ENCODE data around the gene MPRIP. TPM values are rescaled to one million over a fixed set of nuclear protein-coding genes. Genes with fewer than 3 reads are reported as not detected.
"Not testable (repeated sequence)": the region's sequence is repeated elsewhere in the genome, so short reads cannot be mapped to it uniquely, and the experiment has no call there.

The MPRIP gene
- total and polyA plus RNA-seq, 2 donors (not counting 3 experiments of a cell fraction or from before 2014, with no cell fraction given), result 94.6 to 246 TPM

- H3K4me3 ChIP-seq (replicated peaks in 1 of 3; ENCODE audit: insufficient read depth in 1 of 3, low read depth in 1 of 3, low read length in 3 of 3), result no peak overlapping the region
- H3K4me2 ChIP-seq (ENCODE audit: insufficient read depth, low read length), result no peak overlapping the region
- peaks cover 9% of the 10 kb centered on the region for H3K4me1 ChIP-seq (ENCODE audit: control insufficient read depth, extremely low read depth, insufficient read depth, low read length)
- dilution Hi-C loops (cut with MboI; ENCODE audit: extremely low pct_ligation_motif_present, low sequenced_read_pairs) (no loop called here), intact Hi-C loops (cut with micrococcal nuclease) (no loop called here)
- no peaks in the 10 kb centered on the region for H4K20me1 ChIP-seq (replicated peaks; ENCODE audit: control insufficient read depth, extremely low read depth, insufficient read depth, low read length)
- H3K27me3 ChIP-seq (ENCODE audit: control insufficient read depth in 2 of 2, insufficient read depth in 2 of 2, low read length in 2 of 2), result no peaks in the 10 kb centered on the region
- no peak overlapping the region for H3K9ac ChIP-seq (replicated peaks; ENCODE audit: extremely low read depth, insufficient read depth, low read length)
- TF ChIP-seq GATA2 (IDR thresholded peaks at IDR 0.05; ENCODE audit: insufficient read depth, insufficient read length, low read depth, low read length), result no peak
- TF ChIP-seq POLR2AphosphoS5 (IDR thresholded peaks at IDR 0.05; ENCODE audit: insufficient read depth, low read depth, low read length), result no peak
- TF ChIP-seq MAX (IDR thresholded peaks at IDR 0.05; ENCODE audit: insufficient read depth, insufficient read length), result no peak
- no peak for TF ChIP-seq POLR2A (IDR thresholded peaks at IDR 0.05; ENCODE audit: low read depth, low read length)
- no peak for TF ChIP-seq EZH2 (IDR thresholded peaks at IDR 0.05; ENCODE audit: borderline replicate concordance, low read depth, low read length, severe bottlenecking)
- no peak for TF ChIP-seq JUN (IDR thresholded peaks at IDR 0.05; ENCODE audit: borderline replicate concordance, insufficient read depth, insufficient read length, low read depth)
- no peak for TF ChIP-seq CTCF (IDR thresholded peaks at IDR 0.05; ENCODE audit: extremely low read depth in 1 of 2, insufficient read depth in 1 of 2, low read depth in 1 of 2, low read length in 2 of 2)
- TF ChIP-seq FOS (IDR thresholded peaks at IDR 0.05; ENCODE audit: borderline replicate concordance, insufficient read depth, low read length), result no peak
- TF ChIP-seq MYC (IDR thresholded peaks at IDR 0.05; ENCODE audit: low read depth, low read length), result no peak
- FAIRE-seq (no peak), DNase-seq (ENCODE audit: low read depth, low spot score) (no peak)
- no peaks in the 10 kb centered on the region for H3K9me3 ChIP-seq (replicated peaks; ENCODE audit: control insufficient read depth, insufficient read depth, low read length)
- BruUV-seq (replicated peaks), result no TSS peak
- no peaks in the 10 kb centered on the region for H3K79me2 ChIP-seq (ENCODE audit: control insufficient read depth, insufficient read depth, low read length)
- H3K36me3 ChIP-seq (ENCODE audit: control insufficient read depth in 2 of 2, extremely low read depth in 1 of 2, insufficient read depth in 2 of 2, low read length in 2 of 2), result no peaks in the 10 kb centered on the region
- no peaks in the 10 kb centered on the region for H3K9me1 ChIP-seq (replicated peaks; ENCODE audit: control insufficient read depth, extremely low read depth, insufficient read depth, low read length)
- ChIA-PET CTCF (no interaction called here), POLR2A (no interaction called here)
- H3K27ac ChIP-seq (ENCODE audit: insufficient read depth, low read depth, low read length), result no peak overlapping the region
- H2AFZ ChIP-seq (ENCODE audit: low read depth, low read length), result no peak overlapping the region
Observed at GRCh38 chr17:17015230-17015629, 27.0 kb upstream of the MPRIP start.

- BruUV-seq (replicated peaks); POLR2A ChIA-PET; H3K27me3 ChIP-seq (ENCODE audit: control insufficient read depth in 2 of 2, insufficient read depth in 2 of 2, low read length in 2 of 2): not testable (repeated sequence)
Observed at GRCh38 chr17:17016199-17017197, 25.8 kb upstream of the MPRIP start.

More at GRCh38 chr17:17016199-17017197, 25.8 kb upstream of the MPRIP start:
- DNase-seq (ENCODE audit: low read depth, low spot score); H3K79me2 ChIP-seq (ENCODE audit: control insufficient read depth, insufficient read depth, low read length); H4K20me1 ChIP-seq (replicated peaks; ENCODE audit: control insufficient read depth, extremely low read depth, insufficient read depth, low read length); dilution Hi-C loops (cut with MboI; ENCODE audit: extremely low pct_ligation_motif_present, low sequenced_read_pairs); H3K4me3 ChIP-seq (replicated peaks in 1 of 3; ENCODE audit: insufficient read depth in 1 of 3, low read depth in 1 of 3, low read length in 3 of 3); H3K9me3 ChIP-seq (replicated peaks; ENCODE audit: control insufficient read depth, insufficient read depth, low read length); H3K27ac ChIP-seq (ENCODE audit: insufficient read depth, low read depth, low read length); H3K4me2 ChIP-seq (ENCODE audit: insufficient read depth, low read length); H3K4me1 ChIP-seq (ENCODE audit: control insufficient read depth, extremely low read depth, insufficient read depth, low read length); FAIRE-seq; intact Hi-C loops (cut with micrococcal nuclease); H3K9me1 ChIP-seq (replicated peaks; ENCODE audit: control insufficient read depth, extremely low read depth, insufficient read depth, low read length); H3K9ac ChIP-seq (replicated peaks; ENCODE audit: extremely low read depth, insufficient read depth, low read length); H3K36me3 ChIP-seq (ENCODE audit: control insufficient read depth in 2 of 2, extremely low read depth in 1 of 2, insufficient read depth in 2 of 2, low read length in 2 of 2); H2AFZ ChIP-seq (ENCODE audit: low read depth, low read length): not testable (repeated sequence)
- CTCF ChIA-PET, result interaction anchor here (1.4 kb wide), 1 partner anchor 18 kb away, joined by 3 read pairs; no protein-coding TSS in a partner anchor

Measured in endothelial cell of umbilical vein (primary cell).